Hematopoietic multipotent progenitor cell treated with erythropoietin and hydrocortisone succinate and interleukin-3 and kit ligand, for 4 days (in vitro differentiated cells): ENCODE measurements around the gene KLHDC10.
"Not testable (repeated sequence)": the region's sequence is repeated elsewhere in the genome, so short reads cannot be mapped to it uniquely, and the experiment has no call there.

Experiments used
- DNase-seq: peaks from one replicate; pipeline ENCODE4 v3.0.0-alpha.2; 2015

KLHDC10 gene

GRCh38 chr7:130142654-130143333, 72.5 kb downstream of the KLHDC10 start:
- DNase-seq = no peak

- no peak for DNase-seq
These were observed 73.0 kb downstream of the KLHDC10 start for GRCh38 chr7:130143334-130143732.

GRCh38 chr7:130143986-130144311, 73.6 kb downstream of the KLHDC10 start:
- DNase-seq = no peak

- DNase-seq = no peak
These were observed 74.2 kb downstream of the KLHDC10 start for GRCh38 chr7:130144312-130145171.

- no peak for DNase-seq
These were observed 75.2 kb downstream of the KLHDC10 start for GRCh38 chr7:130145424-130146100.

GRCh38 chr7:130146142-130146541, 75.8 kb downstream of the KLHDC10 start:
- not testable (repeated sequence) for DNase-seq

- DNase-seq = no peak
These were observed 76.5 kb downstream of the KLHDC10 start for GRCh38 chr7:130146693-130147405.

- DNase-seq = no peak
These were observed 77.5 kb downstream of the KLHDC10 start for GRCh38 chr7:130147710-130148325.

GRCh38 chr7:130148561-130148960, 78.2 kb downstream of the KLHDC10 start:
- DNase-seq = no peak

GRCh38 chr7:130149281-130150139, 79.2 kb downstream of the KLHDC10 start:
- no peak for DNase-seq

GRCh38 chr7:130150587-130150986, 80.3 kb downstream of the KLHDC10 start:
- DNase-seq = no peak

- peak; percentile 44 for DNase-seq
These were observed 81.5 kb downstream of the KLHDC10 start for GRCh38 chr7:130151591-130152492.

- peak; percentile 53 for DNase-seq
These were observed 82.3 kb downstream of the KLHDC10 start for GRCh38 chr7:130152493-130153210.

GRCh38 chr7:130153211-130153908, 83.0 kb downstream of the KLHDC10 start:
- DNase-seq = no peak

- no peak for DNase-seq
These were observed 83.8 kb downstream of the KLHDC10 start for GRCh38 chr7:130154131-130154500.

GRCh38 chr7:130154501-130155317, 84.4 kb downstream of the KLHDC10 start:
- no peak for DNase-seq

- no peak for DNase-seq
These were observed 85.8 kb downstream of the KLHDC10 start for GRCh38 chr7:130156140-130156539.

GRCh38 chr7:130157700-130158099, 87.4 kb downstream of the KLHDC10 start:
- DNase-seq = no peak
